ENCODE data around the gene TMEM51.

GRCh38 chr1:15181564-15181963 lies 28.0 kb downstream of the TMEM51 start:
- no peak for TF ChIP-seq HNRNPUL1 (IDR thresholded peaks at IDR 0.05; ENCODE audit: low read length)
- TF ChIP-seq SOX6 (IDR thresholded peaks at IDR 0.05), result no peak
- TF ChIP-seq, protein P1, sequence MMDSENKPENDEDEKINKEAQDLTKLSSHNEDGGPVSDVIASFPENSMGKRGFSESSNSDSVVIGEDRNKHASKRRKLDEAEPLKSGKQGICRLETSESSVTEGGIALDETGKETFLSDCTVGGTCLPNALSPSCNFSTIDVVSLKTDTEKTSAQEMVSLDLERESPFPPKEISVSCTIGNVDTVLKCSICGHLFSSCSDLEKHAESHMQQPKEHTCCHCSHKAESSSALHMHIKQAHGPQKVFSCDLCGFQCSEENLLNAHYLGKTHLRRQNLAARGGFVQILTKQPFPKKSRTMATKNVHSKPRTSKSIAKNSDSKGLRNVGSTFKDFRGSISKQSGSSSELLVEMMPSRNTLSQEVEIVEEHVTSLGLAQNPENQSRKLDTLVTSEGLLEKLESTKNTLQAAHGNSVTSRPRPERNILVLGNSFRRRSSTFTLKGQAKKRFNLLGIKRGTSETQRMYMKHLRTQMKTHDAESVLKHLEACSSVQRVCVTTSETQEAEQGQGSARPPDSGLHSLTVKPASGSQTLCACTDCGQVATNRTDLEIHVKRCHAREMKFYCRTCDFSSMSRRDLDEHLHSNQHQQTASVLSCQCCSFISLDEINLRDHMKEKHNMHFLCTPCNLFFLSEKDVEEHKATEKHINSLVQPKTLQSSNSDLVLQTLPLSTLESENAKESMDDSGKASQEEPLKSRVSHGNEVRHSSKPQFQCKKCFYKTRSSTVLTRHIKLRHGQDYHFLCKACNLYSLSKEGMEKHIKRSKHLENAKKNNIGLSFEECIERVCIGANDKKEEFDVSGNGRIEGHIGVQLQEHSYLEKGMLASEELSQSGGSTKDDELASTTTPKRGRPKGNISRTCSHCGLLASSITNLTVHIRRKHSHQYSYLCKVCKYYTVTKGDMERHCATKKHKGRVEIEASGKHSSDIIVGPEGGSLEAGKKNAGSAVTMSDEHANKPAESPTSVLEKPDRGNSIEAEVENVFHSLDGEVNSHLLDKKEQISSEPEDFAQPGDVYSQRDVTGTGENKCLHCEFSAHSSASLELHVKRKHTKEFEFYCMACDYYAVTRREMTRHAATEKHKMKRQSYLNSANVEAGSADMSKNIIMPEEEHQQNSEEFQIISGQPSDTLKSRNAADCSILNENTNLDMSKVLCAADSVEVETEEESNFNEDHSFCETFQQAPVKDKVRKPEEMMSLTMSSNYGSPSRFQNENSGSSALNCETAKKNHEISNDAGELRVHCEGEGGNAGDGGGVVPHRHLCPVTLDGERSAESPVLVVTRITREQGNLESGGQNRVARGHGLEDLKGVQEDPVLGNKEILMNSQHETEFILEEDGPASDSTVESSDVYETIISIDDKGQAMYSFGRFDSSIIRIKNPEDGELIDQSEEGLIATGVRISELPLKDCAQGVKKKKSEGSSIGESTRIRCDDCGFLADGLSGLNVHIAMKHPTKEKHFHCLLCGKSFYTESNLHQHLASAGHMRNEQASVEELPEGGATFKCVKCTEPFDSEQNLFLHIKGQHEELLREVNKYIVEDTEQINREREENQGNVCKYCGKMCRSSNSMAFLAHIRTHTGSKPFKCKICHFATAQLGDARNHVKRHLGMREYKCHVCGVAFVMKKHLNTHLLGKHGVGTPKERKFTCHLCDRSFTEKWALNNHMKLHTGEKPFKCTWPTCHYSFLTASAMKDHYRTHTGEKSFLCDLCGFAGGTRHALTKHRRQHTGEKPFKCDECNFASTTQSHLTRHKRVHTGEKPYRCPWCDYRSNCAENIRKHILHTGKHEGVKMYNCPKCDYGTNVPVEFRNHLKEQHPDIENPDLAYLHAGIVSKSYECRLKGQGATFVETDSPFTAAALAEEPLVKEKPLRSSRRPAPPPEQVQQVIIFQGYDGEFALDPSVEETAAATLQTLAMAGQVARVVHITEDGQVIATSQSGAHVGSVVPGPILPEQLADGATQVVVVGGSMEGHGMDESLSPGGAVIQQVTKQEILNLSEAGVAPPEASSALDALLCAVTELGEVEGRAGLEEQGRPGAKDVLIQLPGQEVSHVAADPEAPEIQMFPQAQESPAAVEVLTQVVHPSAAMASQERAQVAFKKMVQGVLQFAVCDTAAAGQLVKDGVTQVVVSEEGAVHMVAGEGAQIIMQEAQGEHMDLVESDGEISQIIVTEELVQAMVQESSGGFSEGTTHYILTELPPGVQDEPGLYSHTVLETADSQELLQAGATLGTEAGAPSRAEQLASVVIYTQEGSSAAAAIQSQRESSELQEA (IDR thresholded peaks at IDR 0.05; ENCODE audit: low read depth), result no peak
- TF ChIP-seq HMG20B (CRISPR knock-in tag; IDR thresholded peaks at IDR 0.05), result no peak
- TF ChIP-seq RFX5 (IDR thresholded peaks at IDR 0.05; ENCODE audit: low read depth, low read length), result no peak
- no peak for TF ChIP-seq ETS2 (tag; IDR thresholded peaks at IDR 0.05; ENCODE audit: borderline replicate concordance, poor library complexity, severe bottlenecking)
- no peak for TF ChIP-seq RCOR1 (IDR thresholded peaks at IDR 0.05; ENCODE audit: borderline replicate concordance in 1 of 2, low read depth in 2 of 2, low read length in 2 of 2)
- TF ChIP-seq ZNF408 (CRISPR knock-in tag; IDR thresholded peaks at IDR 0.05; ENCODE audit: low read depth), result no peak
